Measurements from ENCODE around the gene LYSMD2.

Gene LYSMD2

DNA sequence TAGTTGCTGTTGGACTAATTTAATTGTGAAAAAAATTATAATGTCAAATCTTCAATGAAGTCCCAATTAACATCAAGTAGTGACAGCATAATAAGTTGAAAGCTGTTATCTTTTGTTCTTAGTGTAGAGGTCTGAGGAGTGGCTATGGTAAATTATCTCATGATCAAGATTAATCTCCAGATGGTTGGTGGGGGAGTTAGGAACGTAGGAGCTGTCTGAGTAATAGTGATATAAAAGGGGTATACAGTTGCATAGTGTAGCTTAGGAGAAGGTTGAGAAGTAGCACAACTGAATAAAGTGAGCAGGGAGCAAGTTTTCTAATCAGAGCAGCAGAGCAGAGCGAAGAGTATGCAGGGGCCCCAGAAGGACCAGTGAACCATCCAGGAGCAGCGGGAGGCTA lies 33.4 kb upstream of the LYSMD2 start:
- no peak overlapping the region for H3K4me3 ChIP-seq (ENCODE audit: low read depth in 1 of 2, low read length in 2 of 2)
- H3K27ac ChIP-seq (ENCODE audit: low read length): no peak overlapping the region
- H3K4me1 ChIP-seq (ENCODE audit: insufficient read depth, low read length): no peaks in the 10 kb centered on the region
- peaks cover 24% of the 10 kb centered on the region for H3K36me3 ChIP-seq (ENCODE audit: insufficient read depth, low read length)
- no peak overlapping the region for H2AFZ ChIP-seq (ENCODE audit: low read depth, low read length)
- H3K4me2 ChIP-seq (ENCODE audit: insufficient read depth, low read length): no peak overlapping the region
- no peaks in the 10 kb centered on the region for H3K79me2 ChIP-seq (ENCODE audit: insufficient read depth, low read length)
- ATAC-seq (ENCODE audit: insufficient read depth, low read depth): no peak
- no peak for TF ChIP-seq EZH2 (IDR thresholded peaks at IDR 0.05; ENCODE audit: borderline replicate concordance, low read depth, low read length, severe bottlenecking)
- no peak for TF ChIP-seq CTCF (IDR thresholded peaks at IDR 0.05; ENCODE audit: borderline replicate concordance, extremely low read depth, low read length, poor library complexity, severe bottlenecking)
- H3K9me3 ChIP-seq (ENCODE audit: insufficient read depth, low read length, severe bottlenecking): no peaks in the 10 kb centered on the region
- no peak overlapping the region for H3K9ac ChIP-seq (ENCODE audit: low read depth, low read length)
- H3K27me3 ChIP-seq (ENCODE audit: insufficient read depth, low read length, poor library complexity): no peaks in the 10 kb centered on the region
- DNase-seq: no peak
- H4K20me1 ChIP-seq (ENCODE audit: insufficient read depth, low read length): no peaks in the 10 kb centered on the region

GRCh38 chr15:51768018-51768417 lies 30.6 kb upstream of the LYSMD2 start:
- no peak overlapping the region for H3K4me2 ChIP-seq (ENCODE audit: insufficient read depth, low read length)
- no peaks in the 10 kb centered on the region for H3K4me1 ChIP-seq (ENCODE audit: insufficient read depth, low read length)
- no peaks in the 10 kb centered on the region for H3K79me2 ChIP-seq (ENCODE audit: insufficient read depth, low read length)
- DNase-seq (no peak), ATAC-seq (ENCODE audit: insufficient read depth, low read depth) (no peak)
- H3K9me3 ChIP-seq (ENCODE audit: insufficient read depth, low read length, severe bottlenecking): no peaks in the 10 kb centered on the region
- no peaks in the 10 kb centered on the region for H3K27me3 ChIP-seq (ENCODE audit: insufficient read depth, low read length, poor library complexity)
- no peak overlapping the region for H2AFZ ChIP-seq (ENCODE audit: low read depth, low read length)
- no peak overlapping the region for H3K4me3 ChIP-seq (ENCODE audit: low read depth in 1 of 2, low read length in 2 of 2)
- H3K36me3 ChIP-seq (ENCODE audit: insufficient read depth, low read length): peaks cover 18% of the 10 kb centered on the region; the same call in 1 of the 2 replicates
- no peaks in the 10 kb centered on the region for H4K20me1 ChIP-seq (ENCODE audit: insufficient read depth, low read length)
- TF ChIP-seq CTCF (IDR thresholded peaks at IDR 0.05; ENCODE audit: borderline replicate concordance, extremely low read depth, low read length, poor library complexity, severe bottlenecking) (no peak), EZH2 (IDR thresholded peaks at IDR 0.05; ENCODE audit: borderline replicate concordance, low read depth, low read length, severe bottlenecking) (no peak)
- no peak overlapping the region for H3K27ac ChIP-seq (ENCODE audit: low read length)
- H3K9ac ChIP-seq (ENCODE audit: low read depth, low read length): no peak overlapping the region

DNA sequence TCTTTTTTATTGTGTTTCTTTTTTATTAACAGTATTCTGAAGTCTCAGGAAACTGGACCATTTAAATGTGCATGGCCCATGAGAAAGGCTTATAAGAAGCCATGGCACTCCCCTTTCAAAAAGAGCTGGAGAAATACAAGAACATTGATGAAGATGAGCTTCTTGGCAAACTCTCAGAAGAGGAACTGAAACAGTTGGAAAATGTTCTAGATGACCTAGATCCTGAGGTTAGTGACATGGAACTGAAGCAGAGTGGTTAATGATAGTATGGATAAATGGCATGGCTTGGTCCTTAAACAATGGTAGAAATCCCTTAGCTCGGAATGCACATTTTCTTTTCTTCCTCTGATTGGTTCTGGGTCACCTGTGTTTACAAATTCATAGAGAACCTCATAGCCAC lies 28.9 kb upstream of the LYSMD2 start:
- no peak overlapping the region for H3K27ac ChIP-seq (ENCODE audit: low read length)
- DNase-seq: no peak
- H3K4me2 ChIP-seq (ENCODE audit: insufficient read depth, low read length): no peak overlapping the region
- no peak overlapping the region for H3K9ac ChIP-seq (ENCODE audit: low read depth, low read length)
- no peak for ATAC-seq (ENCODE audit: insufficient read depth, low read depth)
- no peak overlapping the region for H3K4me3 ChIP-seq (ENCODE audit: low read depth in 1 of 2, low read length in 2 of 2)
- no peaks in the 10 kb centered on the region for H3K27me3 ChIP-seq (ENCODE audit: insufficient read depth, low read length, poor library complexity)
- no peaks in the 10 kb centered on the region for H4K20me1 ChIP-seq (ENCODE audit: insufficient read depth, low read length)
- no peaks in the 10 kb centered on the region for H3K9me3 ChIP-seq (ENCODE audit: insufficient read depth, low read length, severe bottlenecking)
- no peaks in the 10 kb centered on the region for H3K4me1 ChIP-seq (ENCODE audit: insufficient read depth, low read length)
- peaks cover 2% of the 10 kb centered on the region; the same call in 1 of the 2 replicates for H3K79me2 ChIP-seq (ENCODE audit: insufficient read depth, low read length)
- H2AFZ ChIP-seq (ENCODE audit: low read depth, low read length): no peak overlapping the region
- no peak for TF ChIP-seq EZH2 (IDR thresholded peaks at IDR 0.05; ENCODE audit: borderline replicate concordance, low read depth, low read length, severe bottlenecking)
- no peak for TF ChIP-seq CTCF (IDR thresholded peaks at IDR 0.05; ENCODE audit: borderline replicate concordance, extremely low read depth, low read length, poor library complexity, severe bottlenecking)
- H3K36me3 ChIP-seq (ENCODE audit: insufficient read depth, low read length): peaks cover 15% of the 10 kb centered on the region; the same call in 1 of the 2 replicates

DNA sequence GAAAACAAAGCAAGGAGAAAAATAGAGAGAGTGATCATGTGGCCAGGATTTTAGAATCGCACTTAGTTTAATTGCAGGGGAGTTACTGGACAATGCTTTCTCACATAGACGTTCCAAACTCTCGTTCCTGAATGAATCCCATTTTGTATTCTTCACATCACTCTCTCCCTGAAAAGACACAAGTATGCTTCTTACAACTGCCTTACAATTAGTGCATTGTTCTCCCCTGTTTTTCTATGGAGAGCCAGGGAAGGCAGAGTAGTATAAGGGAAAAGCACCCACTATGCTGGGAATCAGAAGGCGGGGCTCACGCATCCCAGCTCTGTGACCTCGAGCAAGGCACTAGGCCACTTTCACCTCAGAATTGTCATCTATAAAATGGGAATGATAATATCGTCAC lies 28.3 kb upstream of the LYSMD2 start:
- Histone ChIP-seq H4K20me1 (ENCODE audit: insufficient read depth, low read length) (no peaks in the 10 kb centered on the region), H3K27me3 (ENCODE audit: insufficient read depth, low read length, poor library complexity) (no peaks in the 10 kb centered on the region), H3K4me3 (ENCODE audit: low read depth in 1 of 2, low read length in 2 of 2) (no peak overlapping the region), H3K27ac (ENCODE audit: low read length) (no peak overlapping the region), H3K9ac (ENCODE audit: low read depth, low read length) (no peak overlapping the region), H3K4me2 (ENCODE audit: insufficient read depth, low read length) (no peak overlapping the region), H2AFZ (ENCODE audit: low read depth, low read length) (no peak overlapping the region), H3K79me2 (ENCODE audit: insufficient read depth, low read length) (peaks cover 2% of the 10 kb centered on the region; the same call in 1 of the 2 replicates), H3K36me3 (ENCODE audit: insufficient read depth, low read length) (peaks cover 15% of the 10 kb centered on the region; the same call in 1 of the 2 replicates), H3K9me3 (ENCODE audit: insufficient read depth, low read length, severe bottlenecking) (no peaks in the 10 kb centered on the region), H3K4me1 (ENCODE audit: insufficient read depth, low read length) (no peaks in the 10 kb centered on the region)
- DNase-seq (no peak), ATAC-seq (ENCODE audit: insufficient read depth, low read depth) (no peak)
- TF ChIP-seq CTCF (IDR thresholded peaks at IDR 0.05; ENCODE audit: borderline replicate concordance, extremely low read depth, low read length, poor library complexity, severe bottlenecking) (no peak), EZH2 (IDR thresholded peaks at IDR 0.05; ENCODE audit: borderline replicate concordance, low read depth, low read length, severe bottlenecking) (no peak)
